ENCODE measurements around the gene STIMATE. TPM values are rescaled to one million over a fixed set of nuclear protein-coding genes. Genes with fewer than 3 reads are reported as not detected.

The STIMATE gene
- total RNA-seq, 1 donor from 2014 or later, result 28.8 TPM

DNA sequence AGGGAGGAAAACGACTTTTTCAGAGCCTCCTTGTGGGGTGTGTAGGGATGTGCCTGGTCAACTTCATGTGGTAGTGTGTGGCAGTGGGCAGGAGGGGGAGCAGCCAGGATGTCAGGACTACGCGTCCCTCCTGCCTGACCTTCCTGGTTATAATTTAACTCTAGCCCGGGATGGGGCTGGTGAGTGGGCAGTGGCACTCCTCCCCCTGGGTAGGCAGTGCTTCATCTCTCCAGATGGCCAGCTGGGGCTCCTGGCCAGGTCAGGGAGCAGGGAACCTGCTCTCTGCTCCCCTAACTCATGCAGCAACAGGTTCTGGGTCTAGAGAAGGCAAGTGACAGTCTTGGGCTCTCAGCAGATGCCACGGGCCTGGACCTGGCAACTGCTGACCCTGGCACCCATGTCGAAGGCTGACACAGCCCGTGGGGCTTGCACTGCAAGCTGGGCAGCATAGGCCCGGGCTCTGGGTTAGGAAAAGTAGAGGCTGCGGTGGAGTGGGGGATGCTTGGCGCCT lies 69.4 kb downstream of the STIMATE start:
- no peak for DNase-seq (ENCODE audit: low spot score in 2 of 2, unreplicated experiment in 2 of 2)
- no peak overlapping the region for H3K4me3 Mint-ChIP-seq
- H3K27me3 Mint-ChIP-seq (ENCODE audit: low read depth), result no peaks in the 10 kb centered on the region
- TF ChIP-seq, protein P1, sequence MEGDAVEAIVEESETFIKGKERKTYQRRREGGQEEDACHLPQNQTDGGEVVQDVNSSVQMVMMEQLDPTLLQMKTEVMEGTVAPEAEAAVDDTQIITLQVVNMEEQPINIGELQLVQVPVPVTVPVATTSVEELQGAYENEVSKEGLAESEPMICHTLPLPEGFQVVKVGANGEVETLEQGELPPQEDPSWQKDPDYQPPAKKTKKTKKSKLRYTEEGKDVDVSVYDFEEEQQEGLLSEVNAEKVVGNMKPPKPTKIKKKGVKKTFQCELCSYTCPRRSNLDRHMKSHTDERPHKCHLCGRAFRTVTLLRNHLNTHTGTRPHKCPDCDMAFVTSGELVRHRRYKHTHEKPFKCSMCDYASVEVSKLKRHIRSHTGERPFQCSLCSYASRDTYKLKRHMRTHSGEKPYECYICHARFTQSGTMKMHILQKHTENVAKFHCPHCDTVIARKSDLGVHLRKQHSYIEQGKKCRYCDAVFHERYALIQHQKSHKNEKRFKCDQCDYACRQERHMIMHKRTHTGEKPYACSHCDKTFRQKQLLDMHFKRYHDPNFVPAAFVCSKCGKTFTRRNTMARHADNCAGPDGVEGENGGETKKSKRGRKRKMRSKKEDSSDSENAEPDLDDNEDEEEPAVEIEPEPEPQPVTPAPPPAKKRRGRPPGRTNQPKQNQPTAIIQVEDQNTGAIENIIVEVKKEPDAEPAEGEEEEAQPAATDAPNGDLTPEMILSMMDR (IDR thresholded peaks at IDR 0.05; ENCODE audit: unreplicated experiment), result no peak
- H3K36me3 Mint-ChIP-seq, result no peaks in the 10 kb centered on the region
- H3K4me1 Mint-ChIP-seq, result peaks cover 2% of the 10 kb centered on the region
- H3K9me3 Mint-ChIP-seq, result no peaks in the 10 kb centered on the region
- no peak overlapping the region for H3K27ac Mint-ChIP-seq

DNA sequence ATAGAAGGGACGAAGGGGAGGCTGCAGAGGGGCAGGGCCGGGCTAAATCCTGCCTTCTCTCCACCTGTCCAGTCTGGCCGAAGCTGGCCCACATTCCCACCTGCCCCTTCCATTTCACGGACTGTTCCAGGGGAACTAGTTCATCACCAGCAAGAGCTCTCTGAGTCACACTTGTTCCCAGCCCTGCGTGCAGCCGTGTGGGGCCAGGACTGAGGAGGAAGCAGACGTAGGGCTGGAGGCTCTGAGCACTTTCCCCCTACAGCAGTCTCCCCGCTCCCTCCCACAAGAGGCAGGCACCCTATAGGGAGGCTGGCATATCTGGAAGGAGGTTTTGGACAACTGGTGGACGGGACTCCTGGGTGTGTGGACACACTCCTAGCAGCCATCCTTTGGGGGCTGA lies 69.9 kb downstream of the STIMATE start:
- Mint-ChIP-seq H3K9me3 (no peaks in the 10 kb centered on the region), H3K27ac (no peak overlapping the region)
- TF ChIP-seq, protein P1 (IDR thresholded peaks at IDR 0.05; ENCODE audit: unreplicated experiment), result no peak

DNA sequence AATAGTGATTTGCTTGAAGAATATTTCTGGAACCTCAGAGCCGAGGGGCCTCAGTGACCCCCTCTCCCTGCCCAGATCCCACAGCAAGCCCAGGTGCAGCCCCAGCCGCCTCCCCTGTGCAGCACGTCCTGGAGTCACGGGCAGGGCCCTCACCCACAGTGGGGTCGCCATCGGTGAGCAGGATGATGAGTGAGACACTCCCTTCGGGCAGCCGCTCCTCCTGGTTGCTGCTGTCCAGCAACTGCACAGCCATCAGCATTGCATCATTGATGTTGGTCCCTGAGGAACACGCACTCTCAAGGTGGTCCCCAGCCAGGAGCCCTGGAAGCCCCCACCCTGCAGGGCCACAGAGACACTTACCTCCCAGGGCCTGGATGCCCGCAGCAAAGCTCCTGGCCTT lies 73.3 kb downstream of the STIMATE start:
- H3K27ac Mint-ChIP-seq, result no peak overlapping the region
- TF ChIP-seq, protein P1 (IDR thresholded peaks at IDR 0.05; ENCODE audit: unreplicated experiment), result no peak
- H3K9me3 Mint-ChIP-seq, result no peaks in the 10 kb centered on the region
- H3K36me3 Mint-ChIP-seq, result no peaks in the 10 kb centered on the region
- no peaks in the 10 kb centered on the region for H3K27me3 Mint-ChIP-seq (ENCODE audit: low read depth)
- H3K4me1 Mint-ChIP-seq, result no peaks in the 10 kb centered on the region
- DNase-seq (ENCODE audit: low spot score in 2 of 2, unreplicated experiment in 2 of 2), result no peak
- H3K4me3 Mint-ChIP-seq, result no peak overlapping the region

More for the DNA sequence above, 69.9 kb downstream of the STIMATE start:
- Mint-ChIP-seq H3K36me3 (no peaks in the 10 kb centered on the region), H3K4me1 (peaks cover 2% of the 10 kb centered on the region), H3K4me3 (no peak overlapping the region), H3K27me3 (ENCODE audit: low read depth) (no peaks in the 10 kb centered on the region)
- DNase-seq (ENCODE audit: low spot score in 2 of 2, unreplicated experiment in 2 of 2), result no peak

DNA sequence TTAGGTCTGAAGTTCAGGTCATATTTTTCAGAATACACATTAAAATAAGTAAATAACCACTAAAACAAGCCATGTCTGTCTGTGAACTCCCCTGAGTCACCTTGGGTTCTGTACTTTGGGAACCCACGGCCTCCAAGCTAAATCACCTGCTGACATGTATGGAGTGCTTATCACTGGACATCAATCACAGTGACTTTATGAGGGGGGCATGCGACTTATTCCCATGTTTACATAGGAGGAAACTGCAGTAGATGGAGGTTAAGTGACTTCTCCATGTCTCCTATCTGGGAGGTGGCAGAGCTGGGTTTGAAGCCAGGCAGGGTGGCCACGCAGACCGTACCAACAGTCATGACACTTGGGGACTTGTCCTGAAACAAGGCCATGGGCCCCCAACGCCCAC lies 75.0 kb downstream of the STIMATE start:
- no peak overlapping the region for H3K27ac Mint-ChIP-seq
- no peaks in the 10 kb centered on the region for H3K27me3 Mint-ChIP-seq (ENCODE audit: low read depth)
- H3K4me3 Mint-ChIP-seq, result no peak overlapping the region
- H3K4me1 Mint-ChIP-seq, result no peaks in the 10 kb centered on the region
- no peaks in the 10 kb centered on the region for H3K36me3 Mint-ChIP-seq
- H3K9me3 Mint-ChIP-seq, result no peaks in the 10 kb centered on the region
- TF ChIP-seq, protein P1 (IDR thresholded peaks at IDR 0.05; ENCODE audit: unreplicated experiment), result no peak
- DNase-seq (ENCODE audit: low spot score in 2 of 2, unreplicated experiment in 2 of 2), result no peak

DNA sequence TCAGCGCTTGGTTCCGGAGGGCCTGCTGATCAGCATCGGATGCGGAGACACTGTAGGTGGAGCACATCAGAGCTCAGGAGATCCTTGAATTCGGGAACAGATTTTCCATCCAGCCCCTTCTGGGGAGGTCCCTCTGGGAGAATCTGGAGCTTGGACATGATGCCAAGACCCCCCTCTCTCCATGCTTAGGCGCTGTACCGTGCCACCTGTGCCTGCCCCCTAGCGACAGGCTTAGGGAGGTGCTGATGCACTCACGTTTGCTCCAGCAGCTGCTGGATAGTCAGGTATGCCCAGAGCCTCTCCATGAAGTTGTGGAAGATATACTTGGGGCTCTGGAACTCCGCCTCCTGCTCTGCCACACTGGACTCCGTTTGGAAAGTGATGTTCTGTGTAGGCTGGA lies 76.6 kb downstream of the STIMATE start:
- no peaks in the 10 kb centered on the region for H3K9me3 Mint-ChIP-seq
- no peaks in the 10 kb centered on the region for H3K36me3 Mint-ChIP-seq
- DNase-seq (ENCODE audit: low spot score in 2 of 2, unreplicated experiment in 2 of 2), result no peak
- no peaks in the 10 kb centered on the region for H3K4me1 Mint-ChIP-seq
- no peak overlapping the region for H3K27ac Mint-ChIP-seq
- H3K27me3 Mint-ChIP-seq (ENCODE audit: low read depth), result no peaks in the 10 kb centered on the region
- TF ChIP-seq, protein P1 (IDR thresholded peaks at IDR 0.05; ENCODE audit: unreplicated experiment), result peak; percentile 59
- H3K4me3 Mint-ChIP-seq, result no peak overlapping the region

DNA sequence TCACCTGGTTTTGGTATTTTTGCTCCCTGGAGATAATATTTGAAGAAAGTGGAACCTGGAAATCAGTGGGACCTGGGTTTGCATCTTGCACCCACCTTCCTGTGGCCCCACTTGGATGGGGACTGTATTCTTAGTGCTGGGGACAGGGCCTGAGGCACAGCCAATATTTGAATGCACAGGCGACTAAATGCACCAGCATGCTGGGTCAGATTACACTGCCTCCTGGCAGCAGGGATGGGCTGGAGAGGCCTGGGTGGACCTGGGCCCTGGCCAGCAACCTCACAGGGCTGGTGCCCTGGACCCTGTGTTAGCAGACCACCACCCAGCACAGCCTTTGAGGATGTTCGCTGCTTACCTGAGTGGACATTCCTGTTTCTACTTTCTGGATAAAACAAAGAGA lies 77.4 kb downstream of the STIMATE start:
- Mint-ChIP-seq H3K36me3 (no peaks in the 10 kb centered on the region), H3K4me1 (no peaks in the 10 kb centered on the region), H3K9me3 (no peaks in the 10 kb centered on the region), H3K4me3 (no peak overlapping the region), H3K27ac (no peak overlapping the region), H3K27me3 (ENCODE audit: low read depth) (no peaks in the 10 kb centered on the region)
- TF ChIP-seq, protein P1 (IDR thresholded peaks at IDR 0.05; ENCODE audit: unreplicated experiment), result no peak
- DNase-seq (ENCODE audit: low spot score in 2 of 2, unreplicated experiment in 2 of 2), result no peak
